HG02938 (cell line): ENCODE data around the gene PDE11A.
"Not testable (repeated sequence)": the region's sequence is repeated elsewhere in the genome, so short reads cannot be mapped to it uniquely, and the experiment has no call there.

Experiments used
- ATAC-seq: cut with Tn5 transposase; IDR thresholded peaks from one replicate; pipeline ENCODE4 v1.9.1; 2021; ENCODE audit warnings: mild to moderate bottlenecking, moderate library complexity; ENCODE audit not compliant: unreplicated experiment

The PDE11A gene

GRCh38 chr2:178074123-178075005 lies 1.8 kb upstream of the PDE11A start:
- ATAC-seq = no peak

DNA sequence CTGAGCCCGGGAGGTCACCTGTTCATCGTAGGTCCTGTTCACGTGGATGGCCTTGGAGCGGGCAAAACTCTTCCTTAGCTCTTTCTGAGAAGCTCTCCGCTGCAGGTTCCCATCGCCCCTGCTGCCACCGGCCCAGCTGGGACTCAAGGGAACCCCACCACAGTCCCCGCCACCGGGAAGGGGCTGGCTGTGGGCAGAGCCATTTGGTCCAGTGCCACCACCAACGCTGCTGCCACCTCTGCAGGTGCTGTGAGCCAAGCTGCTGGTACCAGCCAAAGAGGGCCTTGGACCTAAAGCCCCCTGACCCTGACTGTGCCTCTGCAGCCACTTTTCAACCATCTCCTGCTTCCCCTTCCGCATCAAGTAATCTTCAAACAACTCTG lies 586 bp downstream of the PDE11A start:
- no peak for ATAC-seq

GRCh38 chr2:178070824-178071223 lies 1.8 kb downstream of the PDE11A start:
- ATAC-seq = no peak

- ATAC-seq = no peak
These were observed 3.0 kb downstream of the PDE11A start for GRCh38 chr2:178069551-178069950.

- no peak for ATAC-seq
These were observed 3.6 kb downstream of the PDE11A start for GRCh38 chr2:178068823-178069454.

- no peak for ATAC-seq
These were observed 5.5 kb downstream of the PDE11A start for GRCh38 chr2:178066890-178067669.

DNA sequence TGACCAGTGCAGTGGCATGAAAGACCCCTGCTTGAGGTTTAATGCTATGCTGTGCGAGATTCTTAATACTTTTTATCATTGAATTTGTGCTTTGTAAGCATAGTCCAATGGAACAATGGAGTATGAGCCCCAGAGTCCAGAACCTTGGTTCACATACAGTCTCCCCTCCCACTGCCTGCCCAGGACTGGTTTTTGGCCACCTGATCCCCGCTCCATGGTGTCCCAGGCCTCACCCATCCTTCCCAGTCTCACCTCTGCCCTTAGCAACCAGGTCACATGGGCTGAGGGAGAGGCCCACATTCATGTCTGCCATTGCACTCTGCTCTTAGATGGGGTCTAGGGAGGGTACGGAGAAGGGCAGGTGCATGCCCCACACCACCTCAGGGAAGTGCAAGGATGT lies 6.3 kb downstream of the PDE11A start:
- no peak for ATAC-seq

- no peak for ATAC-seq
These were observed 12.9 kb downstream of the PDE11A start for GRCh38 chr2:178059681-178060080.

GRCh38 chr2:178059111-178059510 lies 13.5 kb downstream of the PDE11A start:
- no peak for ATAC-seq

- ATAC-seq = no peak
These were observed 15.3 kb downstream of the PDE11A start for GRCh38 chr2:178057179-178057680.

- no peak for ATAC-seq
These were observed 16.2 kb downstream of the PDE11A start for GRCh38 chr2:178056345-178056744.

DNA sequence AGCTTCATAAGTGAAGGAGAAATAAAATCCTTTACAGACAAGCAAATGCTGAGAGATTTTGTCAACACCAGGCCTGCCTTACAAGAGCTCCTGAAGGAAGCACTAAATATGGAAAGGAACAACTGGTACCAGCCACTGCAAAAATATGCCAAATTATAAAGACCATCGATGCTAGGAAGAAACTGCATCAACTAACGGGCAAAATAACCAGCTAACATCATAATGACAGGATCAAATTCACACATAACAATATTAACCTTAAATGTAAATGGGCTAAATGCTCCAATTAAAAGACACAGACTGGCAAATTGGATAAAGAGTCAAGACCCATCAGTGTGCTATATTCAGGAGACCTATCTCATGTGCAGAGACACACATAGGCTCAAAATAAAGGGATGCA lies 21.3 kb downstream of the PDE11A start:
- not testable (repeated sequence) for ATAC-seq

- no peak for ATAC-seq
These were observed 25.2 kb downstream of the PDE11A start for GRCh38 chr2:178047391-178047790.

- no peak for ATAC-seq
These were observed 27.7 kb downstream of the PDE11A start for GRCh38 chr2:178044836-178045235.

GRCh38 chr2:178043266-178043665 lies 29.3 kb downstream of the PDE11A start:
- ATAC-seq = no peak

DNA sequence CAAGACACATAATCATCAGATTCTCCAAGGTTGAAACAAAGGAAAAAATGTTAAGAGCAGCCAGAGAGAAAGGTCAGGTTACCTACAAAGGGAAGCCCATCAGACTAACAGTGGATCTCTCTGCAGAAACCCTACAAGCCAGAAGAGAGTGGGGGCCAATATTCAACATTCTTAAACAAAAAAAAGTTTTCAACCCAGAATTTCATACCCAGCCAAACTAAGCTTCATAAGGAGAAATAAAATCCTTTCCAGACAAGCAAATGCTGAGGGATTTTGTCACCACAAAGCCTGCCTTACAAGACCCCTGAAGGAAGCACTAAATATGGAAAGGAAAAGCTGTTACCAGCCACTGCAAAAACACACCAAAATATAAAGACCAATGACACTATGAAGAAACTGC lies 39.0 kb downstream of the PDE11A start:
- ATAC-seq = not testable (repeated sequence)

DNA sequence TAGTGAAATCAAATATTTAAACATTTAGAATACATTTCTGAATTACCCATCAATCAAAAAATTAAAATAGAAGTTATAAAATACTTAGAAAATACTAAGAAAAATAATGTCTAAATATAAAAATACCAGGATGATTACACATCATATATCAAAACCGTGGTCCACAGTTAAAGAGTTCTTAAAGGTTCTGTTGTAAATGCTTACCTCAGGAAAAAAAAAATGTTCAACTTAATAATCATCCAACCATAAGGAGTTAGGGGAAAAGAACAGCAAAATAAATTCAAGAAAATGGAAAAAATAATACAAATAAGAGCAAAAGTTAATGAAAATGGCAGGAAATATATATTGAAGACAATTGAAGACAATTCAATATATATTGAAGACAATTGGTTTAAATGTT lies 43.2 kb downstream of the PDE11A start:
- no peak for ATAC-seq

DNA sequence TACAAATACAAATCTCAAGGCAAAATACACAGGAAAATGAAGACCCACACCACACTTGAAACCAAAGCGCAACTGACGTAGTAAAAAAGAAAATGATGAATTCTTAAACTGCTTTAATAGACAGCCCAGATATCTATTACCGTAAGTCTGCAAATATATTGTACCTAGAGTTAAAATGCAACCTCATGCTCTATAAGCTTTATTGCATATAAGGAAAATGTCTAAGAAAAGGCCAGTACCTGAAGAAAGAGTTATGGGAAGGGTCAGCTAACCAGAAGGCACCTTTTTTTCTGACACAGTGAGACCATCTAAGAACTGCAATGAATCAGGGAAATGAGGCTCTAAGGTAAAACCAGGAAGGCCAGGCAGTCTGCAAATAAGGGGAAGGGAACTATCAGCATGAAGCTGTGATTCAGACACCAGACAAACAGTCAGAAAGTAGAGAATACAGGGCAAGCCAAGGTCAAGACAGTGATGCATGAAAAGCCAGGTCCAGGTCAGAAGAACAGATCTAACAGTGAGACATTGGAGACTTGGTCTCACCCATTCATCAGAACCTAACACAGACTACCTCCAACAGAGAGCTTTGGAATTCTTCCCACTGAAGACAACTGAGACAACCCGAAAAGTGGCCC lies 46.9 kb downstream of the PDE11A start:
- ATAC-seq = no peak

DNA sequence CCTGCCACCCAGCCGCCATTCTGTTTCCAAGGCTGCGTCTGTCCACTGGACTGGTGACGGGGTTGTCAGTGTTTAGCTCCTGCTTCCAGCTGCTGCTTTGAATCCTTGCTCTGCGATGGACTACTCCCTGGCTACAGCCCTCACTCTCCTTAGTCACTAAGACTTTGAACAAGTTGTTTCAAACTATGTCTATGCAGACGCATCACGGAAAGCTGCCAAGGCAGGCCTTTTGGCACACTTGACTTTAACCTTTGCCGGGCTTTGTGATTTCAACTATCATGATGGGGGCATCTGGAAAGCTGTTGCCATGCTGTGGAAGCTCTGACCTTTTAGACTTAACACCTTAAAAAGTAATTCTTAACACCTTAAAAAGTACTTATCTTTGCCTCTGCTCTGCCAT lies 54.4 kb downstream of the PDE11A start:
- ATAC-seq = no peak

- ATAC-seq = no peak
These were observed 56.0 kb downstream of the PDE11A start for GRCh38 chr2:178016612-178017011.

DNA sequence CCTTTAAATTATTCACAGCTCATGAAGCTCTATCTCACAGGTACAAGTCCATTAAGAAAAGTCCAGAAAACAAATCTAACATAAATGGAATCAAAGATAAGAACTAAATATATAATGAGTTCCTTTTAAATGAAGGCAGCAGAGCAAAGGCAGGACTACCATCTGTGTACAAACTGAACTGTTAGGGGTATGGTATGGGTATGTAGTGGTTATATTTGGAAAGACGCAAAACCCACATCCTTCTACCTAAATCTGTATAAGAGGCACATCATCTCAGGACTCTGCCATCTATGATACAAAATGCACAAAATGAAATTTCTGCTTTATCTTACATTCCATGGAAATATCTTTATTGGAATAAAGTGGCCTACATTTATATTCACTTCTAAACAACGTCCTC lies 59.9 kb downstream of the PDE11A start:
- ATAC-seq = no peak
